OCI-LY7 (cell line): Measurements from ENCODE around the gene CYSLTR1.

ENCODE experiments used
- CTCF ChIP-seq: fragments of 200-600 bp; sonication (generic); conservative IDR thresholded peaks from 2 replicates; pipeline ENCODE4 v1.5.1; 2014; ENCODE audit warnings: mild to moderate bottlenecking, antibody characterized with exemption, low read length, moderate library complexity, mixed read lengths
- EZH2phosphoT487 ChIP-seq: fragments of 200-600 bp; sonication (generic); IDR thresholded peaks from 2 replicates; pipeline ENCODE4 v1.6.1; 2018; ENCODE audit warnings: low read depth, borderline replicate concordance, mild to moderate bottlenecking, mixed run types, antibody characterized with exemption, low read length, moderate library complexity, mixed read lengths

GRCh38 chrX:78377186-78377585 is 49.8 kb upstream of the CYSLTR1 start:
- TF ChIP-seq CTCF (no peak), EZH2phosphoT487 (no peak)
